Memory B cell (primary cell): ENCODE data around the gene PBXIP1.

Experiments used
- ATAC-seq: fragments of 150-1000 bp; cut with Tn5 transposase; 2 replicates; pipeline ENCODE4 v1.10.0; 2021; ENCODE audit warnings: low read depth, mild to moderate bottlenecking, moderate library complexity
- DNase-seq, 2 donors: peaks; one replicate each; pipeline ENCODE4 v3.0.0; 2022; ENCODE audit warnings: low spot score in 2 of 2
- H3K27ac Mint-ChIP-seq: one replicate; pipeline ENCODE4 v1.8.0; 2022; ENCODE audit warnings: mild to moderate bottlenecking, moderate library complexity, mixed read lengths
- H3K27me3 Mint-ChIP-seq: one replicate; pipeline ENCODE4 v1.8.0; 2022; ENCODE audit warnings: mixed read lengths
- H3K36me3 Mint-ChIP-seq: one replicate; pipeline ENCODE4 v1.8.0; 2022; ENCODE audit warnings: mild to moderate bottlenecking, mixed read lengths
- H3K4me1 Mint-ChIP-seq: one replicate; pipeline ENCODE4 v1.8.0; 2022; ENCODE audit warnings: mixed read lengths
- H3K4me3 Mint-ChIP-seq: one replicate; pipeline ENCODE4 v1.8.0; 2022; ENCODE audit warnings: mild to moderate bottlenecking, moderate library complexity, mixed read lengths
- H3K9me3 Mint-ChIP-seq: one replicate; pipeline ENCODE4 v1.8.0; 2022; ENCODE audit warnings: mixed read lengths

Gene PBXIP1

GRCh38 chr1:154972517-154973343, 16.8 kb upstream of the PBXIP1 start:
- DNase-seq (no peak), ATAC-seq (no peak)
- H3K36me3 Mint-ChIP-seq = peaks cover 12% of the 10 kb centered on the region
- H3K9me3 Mint-ChIP-seq = no peaks in the 10 kb centered on the region
- H3K4me1 Mint-ChIP-seq = peaks cover 30% of the 10 kb centered on the region
- H3K4me3 Mint-ChIP-seq = peak overlapping the region; percentile 75
- peak overlapping the region; percentile 67 for H3K27ac Mint-ChIP-seq
- no peaks in the 10 kb centered on the region for H3K27me3 Mint-ChIP-seq

- Mint-ChIP-seq H3K36me3 (peaks cover 14% of the 10 kb centered on the region), H3K27me3 (no peaks in the 10 kb centered on the region), H3K9me3 (no peaks in the 10 kb centered on the region), H3K4me3 (peak overlapping the region; percentile 75), H3K4me1 (peaks cover 27% of the 10 kb centered on the region), H3K27ac (peak overlapping the region; percentile 67)
- DNase-seq = no peak
- no peak for ATAC-seq
These were observed 16.3 kb upstream of the PBXIP1 start for GRCh38 chr1:154972213-154972516.

- Mint-ChIP-seq H3K27ac (no peak overlapping the region), H3K4me3 (no peak overlapping the region), H3K27me3 (no peaks in the 10 kb centered on the region), H3K9me3 (no peaks in the 10 kb centered on the region), H3K36me3 (peaks cover 15% of the 10 kb centered on the region), H3K4me1 (peaks cover 26% of the 10 kb centered on the region)
- ATAC-seq (no peak), DNase-seq (no peak)
These were observed 15.6 kb upstream of the PBXIP1 start for GRCh38 chr1:154971341-154971998.

DNA sequence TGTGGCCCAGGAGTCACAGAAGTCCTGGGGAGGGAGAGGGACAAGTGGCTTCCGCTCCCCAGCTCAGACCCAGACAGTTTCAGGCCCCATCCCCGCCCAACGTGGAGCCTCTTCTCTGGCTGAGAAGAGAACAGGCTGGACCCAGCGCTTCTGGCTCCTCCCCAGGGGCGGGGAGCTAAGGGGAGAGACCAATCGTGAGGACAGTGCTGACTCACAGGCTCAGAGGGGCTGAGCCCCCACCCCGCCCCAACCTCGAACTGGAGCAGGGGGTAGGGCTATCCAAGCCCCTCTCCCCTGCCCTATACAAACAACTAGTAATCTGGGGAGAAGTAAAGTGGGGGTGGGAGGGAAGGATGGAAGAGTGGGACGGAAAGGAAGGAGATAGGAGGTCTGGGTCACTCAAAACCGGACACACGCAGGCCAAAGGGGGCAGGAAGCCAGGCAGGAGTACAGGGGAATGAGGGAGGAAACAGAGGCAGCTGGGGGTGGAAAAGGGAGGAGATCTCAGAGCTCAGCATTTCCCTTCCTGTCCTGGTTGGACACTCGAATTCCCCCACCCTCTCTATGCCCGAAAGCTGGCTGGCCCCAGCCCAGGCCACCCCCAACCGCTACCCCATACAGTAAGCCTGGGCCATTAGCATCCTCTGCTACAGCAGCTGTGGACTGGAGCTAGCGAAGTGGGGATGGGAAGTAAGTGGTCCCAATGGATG, 14.9 kb upstream of the PBXIP1 start, which contains the start of gene SHC1:
SHC1 (minus strand) TSS at position 117 of the 710 bp plus-strand sequence. CDS start 221 bp downstream, outside the sequence.
- H3K4me3 Mint-ChIP-seq = no peak within 1 kb of the TSS
- peaks cover 23% of the 10 kb centered on the region for H3K4me1 Mint-ChIP-seq
- no peaks in the 10 kb centered on the region for H3K27me3 Mint-ChIP-seq
- ATAC-seq (no peak), DNase-seq (no peak)
- H3K27ac Mint-ChIP-seq = peak within 1 kb of the TSS; percentile 67
- H3K9me3 Mint-ChIP-seq = no peaks in the 10 kb centered on the region
- H3K36me3 Mint-ChIP-seq = peaks cover 15% of the 10 kb centered on the region

DNA sequence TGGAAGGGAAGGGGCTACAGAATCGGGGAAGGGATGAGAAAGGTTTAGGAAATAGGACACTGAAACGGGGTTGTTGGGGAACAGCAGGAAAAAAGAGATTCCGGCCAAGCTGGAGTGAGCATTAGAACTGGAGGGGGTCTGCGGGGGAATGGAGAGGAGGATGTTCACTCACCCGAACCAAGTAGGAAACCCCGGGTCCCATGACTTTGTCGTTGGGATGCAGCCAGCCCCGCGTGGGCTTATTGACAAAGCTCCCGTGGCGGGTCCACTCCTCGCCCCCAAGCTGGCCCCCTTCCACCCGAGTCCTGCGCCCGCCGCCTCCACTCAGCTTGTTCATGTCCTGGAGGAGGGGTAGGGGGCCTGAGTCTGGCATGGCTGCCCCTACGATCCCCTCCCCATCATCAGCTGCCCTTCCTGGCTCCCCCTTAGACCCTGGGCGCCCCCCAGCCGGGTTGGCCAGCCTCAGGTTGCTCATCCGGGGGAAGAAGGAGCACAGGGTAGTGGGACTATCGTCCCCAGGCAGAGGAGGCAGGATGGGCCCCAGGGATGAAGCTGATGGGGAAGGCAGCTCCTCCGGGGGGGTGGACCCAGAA, 14.1 kb upstream of the PBXIP1 start:
- Mint-ChIP-seq H3K4me3 (no peak overlapping the region), H3K9me3 (no peaks in the 10 kb centered on the region), H3K27ac (peak overlapping the region; percentile 67), H3K4me1 (peaks cover 25% of the 10 kb centered on the region), H3K36me3 (peaks cover 19% of the 10 kb centered on the region), H3K27me3 (no peaks in the 10 kb centered on the region)
- ATAC-seq = no peak
- no peak for DNase-seq

- Mint-ChIP-seq H3K4me1 (peaks cover 25% of the 10 kb centered on the region), H3K36me3 (peaks cover 19% of the 10 kb centered on the region), H3K9me3 (no peaks in the 10 kb centered on the region), H3K27ac (peak overlapping the region; percentile 67), H3K4me3 (no peak overlapping the region), H3K27me3 (no peaks in the 10 kb centered on the region)
- no peak for ATAC-seq
- no peak for DNase-seq
These were observed 13.3 kb upstream of the PBXIP1 start for GRCh38 chr1:154969246-154969645.

- H3K27me3 Mint-ChIP-seq = no peaks in the 10 kb centered on the region
- peaks cover 28% of the 10 kb centered on the region for H3K4me1 Mint-ChIP-seq
- peaks cover 22% of the 10 kb centered on the region for H3K36me3 Mint-ChIP-seq
These were observed 12.8 kb upstream of the PBXIP1 start for GRCh38 chr1:154968731-154969130.

DNA sequence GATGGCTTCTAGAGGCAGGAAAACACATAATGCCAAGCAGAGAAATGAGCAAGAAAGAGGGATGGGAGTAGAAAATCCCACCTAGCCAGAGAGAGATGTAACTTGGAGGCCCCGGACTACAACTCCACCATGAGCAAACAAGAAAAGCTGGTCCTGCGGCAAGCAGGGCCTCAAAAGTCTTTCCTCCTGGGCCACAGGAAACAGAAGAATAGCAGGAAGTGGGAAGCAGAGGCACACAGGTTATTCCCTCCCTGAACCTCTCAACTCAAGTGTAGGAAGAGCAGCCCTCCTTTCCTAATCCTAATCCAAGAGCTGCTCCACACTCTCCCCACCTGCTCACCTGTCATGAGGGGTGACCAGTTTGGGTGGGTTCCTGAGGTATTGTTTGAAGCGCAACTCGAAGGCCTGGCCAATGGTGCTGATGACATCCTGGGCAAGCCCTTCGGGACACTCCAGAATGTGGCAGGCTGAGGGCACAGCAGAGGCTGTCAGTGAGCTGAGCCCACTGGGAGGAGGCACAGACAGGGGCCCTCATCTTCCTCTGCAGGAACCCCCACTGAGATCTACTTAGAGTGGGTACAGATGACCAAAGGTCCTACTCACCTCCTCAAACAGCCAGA, 11.5 kb upstream of the PBXIP1 start:
- H3K4me3 Mint-ChIP-seq = no peak overlapping the region
- H3K27me3 Mint-ChIP-seq = no peaks in the 10 kb centered on the region
- peaks cover 24% of the 10 kb centered on the region for H3K36me3 Mint-ChIP-seq
- H3K27ac Mint-ChIP-seq = no peak overlapping the region
- peaks cover 25% of the 10 kb centered on the region for H3K4me1 Mint-ChIP-seq
- ATAC-seq (no peak), DNase-seq (no peak)
- H3K9me3 Mint-ChIP-seq = no peaks in the 10 kb centered on the region

More at GRCh38 chr1:154968731-154969130, 12.8 kb upstream of the PBXIP1 start:
- no peak for DNase-seq
- no peak for ATAC-seq
- no peak overlapping the region for H3K4me3 Mint-ChIP-seq
- no peaks in the 10 kb centered on the region for H3K9me3 Mint-ChIP-seq
- peak overlapping the region; percentile 67 for H3K27ac Mint-ChIP-seq

- ATAC-seq = no peak
- H3K36me3 Mint-ChIP-seq = peaks cover 22% of the 10 kb centered on the region
- H3K9me3 Mint-ChIP-seq = no peaks in the 10 kb centered on the region
These were observed 10.2 kb upstream of the PBXIP1 start for GRCh38 chr1:154966111-154966510.

GRCh38 chr1:154964359-154964758, 8.5 kb upstream of the PBXIP1 start:
- Mint-ChIP-seq H3K27ac (no peak overlapping the region), H3K4me1 (peaks cover 16% of the 10 kb centered on the region), H3K27me3 (no peaks in the 10 kb centered on the region), H3K36me3 (peaks cover 19% of the 10 kb centered on the region), H3K4me3 (no peak overlapping the region), H3K9me3 (no peaks in the 10 kb centered on the region)
- ATAC-seq (no peak), DNase-seq (no peak)

More at GRCh38 chr1:154966111-154966510, 10.2 kb upstream of the PBXIP1 start:
- Mint-ChIP-seq H3K4me3 (no peak overlapping the region), H3K4me1 (peaks cover 18% of the 10 kb centered on the region), H3K27me3 (no peaks in the 10 kb centered on the region), H3K27ac (no peak overlapping the region)
- DNase-seq = no peak

DNA sequence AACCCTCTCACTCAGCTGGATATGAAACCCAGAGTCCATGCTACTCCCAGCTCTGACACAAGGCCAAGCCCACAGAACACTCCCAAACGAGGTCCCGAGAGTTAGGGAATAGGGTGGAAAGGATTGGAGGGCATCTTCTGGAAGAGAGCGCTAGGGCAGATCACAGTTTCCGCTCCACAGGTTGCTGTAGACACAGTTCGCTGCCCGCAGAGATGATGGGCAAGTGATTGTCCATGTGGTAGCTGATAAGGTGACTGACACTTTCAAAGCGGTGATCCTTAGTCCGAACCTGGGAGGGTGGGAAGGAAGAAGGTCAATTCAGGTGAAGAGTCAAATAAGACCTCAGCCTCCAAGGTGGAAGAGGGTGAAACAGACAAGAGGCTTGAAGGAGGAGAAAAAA, 7.7 kb upstream of the PBXIP1 start:
- H3K27me3 Mint-ChIP-seq = no peaks in the 10 kb centered on the region
- no peak overlapping the region for H3K27ac Mint-ChIP-seq
- H3K36me3 Mint-ChIP-seq = peaks cover 17% of the 10 kb centered on the region
- no peak for DNase-seq
- no peaks in the 10 kb centered on the region for H3K9me3 Mint-ChIP-seq
- H3K4me3 Mint-ChIP-seq = no peak overlapping the region
- peaks cover 15% of the 10 kb centered on the region for H3K4me1 Mint-ChIP-seq
- ATAC-seq = no peak

- Mint-ChIP-seq H3K4me1 (peaks cover 15% of the 10 kb centered on the region), H3K9me3 (no peaks in the 10 kb centered on the region), H3K27ac (peak overlapping the region; percentile 81), H3K4me3 (peak overlapping the region; percentile 41), H3K36me3 (peaks cover 13% of the 10 kb centered on the region), H3K27me3 (no peaks in the 10 kb centered on the region)
- DNase-seq (no peak), ATAC-seq (no peak)
These were observed 7.0 kb upstream of the PBXIP1 start for GRCh38 chr1:154962795-154963330.

- Mint-ChIP-seq H3K4me1 (peaks cover 15% of the 10 kb centered on the region), H3K27ac (peak overlapping the region; percentile 81), H3K9me3 (no peaks in the 10 kb centered on the region), H3K4me3 (peak overlapping the region; percentile 83), H3K27me3 (no peaks in the 10 kb centered on the region), H3K36me3 (peaks cover 12% of the 10 kb centered on the region)
- ATAC-seq (peak; percentile 20), DNase-seq (no peak)
These were observed 6.4 kb upstream of the PBXIP1 start for GRCh38 chr1:154962156-154962749.
